SK-MEL-5 (cell line): ENCODE results near the gene SLC9C2. TPM values are rescaled to one million over a fixed set of nuclear protein-coding genes. Genes with fewer than 3 reads are reported as not detected.
"Not testable (repeated sequence)": the region's sequence is repeated elsewhere in the genome, so short reads cannot be mapped to it uniquely, and the experiment has no call there.

Experiments
- DNase-seq: peaks from one replicate; pipeline ENCODE4 v3.0.0-alpha.2; 2016; ENCODE audit warnings: low read depth, low spot score
- in situ Hi-C: cut with HindIII; loops from 2 replicates; pipeline ENCODE4 v1.10.0; 2016; ENCODE audit warnings: low sequenced_read_pairs, high pct_unique_total_duplicates, low pct_unique_long_range_greater_than_20kb
- polyA plus RNA-seq, 2 experiments: library from polyadenylated mRNA; depleted of rRNA; stranded (reverse); fragments of >200 nt; gene quantifications; 2 replicates each; pipeline ENCODE4 v1.2.3, GENCODE V29; 2015
- total RNA-seq: library from RNA; depleted of rRNA; stranded (reverse); fragments of >200 nt; shearing (Covaris generic); gene quantifications from 2 replicates; pipeline ENCODE4 v1.2.3, GENCODE V29; 2014; rRNA removed

The SLC9C2 gene, protein sequence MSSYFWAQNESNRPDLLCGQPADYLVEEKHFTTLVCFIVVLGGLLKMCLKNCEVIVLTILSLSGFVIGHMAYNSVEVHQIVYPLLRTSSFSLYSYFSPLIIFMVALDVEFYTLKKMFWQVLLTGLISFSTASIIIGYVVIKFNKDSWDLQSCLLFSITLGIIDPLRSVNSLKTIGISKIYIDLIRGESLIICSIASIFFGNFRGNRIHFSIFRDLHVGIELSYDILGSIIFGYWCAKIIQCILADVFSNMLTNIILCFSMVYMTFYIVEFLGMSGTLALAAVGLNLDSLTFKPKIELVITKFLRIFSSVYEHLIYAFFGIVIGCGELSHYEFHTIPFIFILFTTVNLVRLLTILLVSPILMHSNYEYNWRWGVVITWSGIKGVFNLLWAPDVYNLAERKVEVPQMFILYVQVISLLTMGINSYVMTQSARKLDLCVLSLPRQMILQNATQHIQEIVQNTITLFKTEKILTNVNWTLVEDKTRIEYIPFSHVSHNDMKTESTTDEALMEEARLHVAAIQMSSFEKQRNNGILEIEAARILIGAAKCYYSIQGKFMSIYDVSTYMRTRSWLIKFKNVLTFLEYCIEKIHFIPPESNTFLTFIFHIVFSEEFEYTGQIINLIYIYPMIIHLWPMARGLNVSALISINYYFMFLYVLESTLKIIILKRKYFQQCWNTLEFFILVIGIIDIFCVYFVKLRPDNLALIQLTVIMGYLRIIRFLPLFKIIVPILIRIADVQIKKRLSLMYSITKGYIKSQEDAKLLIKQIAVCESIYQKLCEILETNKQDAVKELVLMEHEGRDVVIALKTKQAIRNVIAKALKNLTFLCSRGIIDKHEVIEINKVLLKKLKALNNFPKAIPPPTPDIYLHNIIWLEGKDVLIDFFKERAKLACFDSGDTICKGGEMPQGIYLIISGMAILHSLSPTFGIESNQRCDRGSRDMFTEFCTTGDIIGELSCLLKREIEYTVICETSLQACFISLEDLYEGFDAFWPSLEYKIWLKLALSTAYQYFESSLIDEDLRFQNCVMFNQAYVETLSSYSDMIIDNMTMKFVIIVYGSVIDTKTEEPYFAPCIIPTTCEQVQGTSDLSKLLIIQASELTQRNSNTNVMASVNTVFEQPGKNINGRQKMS
- not detected in 2 replicates for total RNA-seq
- polyA plus RNA-seq (2015; cell fraction: cytosol; rRNA removed) = not detected in 2 replicates
- polyA plus RNA-seq (2015; cell fraction: nucleus; rRNA removed) = 0.06 TPM in 1 of 2 replicates, not detected in the other

DNA sequence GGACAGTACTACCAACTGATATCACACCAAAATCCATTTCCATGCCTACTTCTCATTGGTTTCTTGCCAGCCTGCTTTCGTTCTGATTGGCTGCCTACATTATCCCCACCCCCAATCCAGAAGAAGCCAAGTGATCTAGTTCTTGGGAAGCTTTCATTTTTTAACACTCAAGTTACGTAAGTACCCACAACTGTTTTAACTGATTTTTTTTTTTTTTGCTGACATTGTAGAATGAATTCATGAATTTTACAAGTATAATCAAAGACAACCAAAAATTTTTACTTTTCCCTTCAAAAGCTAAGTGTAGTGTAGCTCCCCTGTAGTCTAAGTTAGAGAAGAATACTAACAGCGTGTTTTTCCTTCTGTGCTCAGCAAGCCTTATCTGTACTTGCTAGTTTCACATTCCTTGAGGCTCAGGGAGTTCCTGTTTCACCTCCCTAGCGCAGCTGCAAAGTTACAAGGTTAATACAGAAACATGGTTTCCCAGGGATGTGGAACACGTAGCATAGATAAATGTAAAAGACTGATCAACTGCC, at the start of gene SLC9C2:
Gene SLC9C2, minus strand, starts transcription at position 17 of the 536 bp plus-strand sequence. CDS start 1,296 bp downstream, outside the sequence.
- no peak for DNase-seq
- in situ Hi-C loops = no loop called here

DNA sequence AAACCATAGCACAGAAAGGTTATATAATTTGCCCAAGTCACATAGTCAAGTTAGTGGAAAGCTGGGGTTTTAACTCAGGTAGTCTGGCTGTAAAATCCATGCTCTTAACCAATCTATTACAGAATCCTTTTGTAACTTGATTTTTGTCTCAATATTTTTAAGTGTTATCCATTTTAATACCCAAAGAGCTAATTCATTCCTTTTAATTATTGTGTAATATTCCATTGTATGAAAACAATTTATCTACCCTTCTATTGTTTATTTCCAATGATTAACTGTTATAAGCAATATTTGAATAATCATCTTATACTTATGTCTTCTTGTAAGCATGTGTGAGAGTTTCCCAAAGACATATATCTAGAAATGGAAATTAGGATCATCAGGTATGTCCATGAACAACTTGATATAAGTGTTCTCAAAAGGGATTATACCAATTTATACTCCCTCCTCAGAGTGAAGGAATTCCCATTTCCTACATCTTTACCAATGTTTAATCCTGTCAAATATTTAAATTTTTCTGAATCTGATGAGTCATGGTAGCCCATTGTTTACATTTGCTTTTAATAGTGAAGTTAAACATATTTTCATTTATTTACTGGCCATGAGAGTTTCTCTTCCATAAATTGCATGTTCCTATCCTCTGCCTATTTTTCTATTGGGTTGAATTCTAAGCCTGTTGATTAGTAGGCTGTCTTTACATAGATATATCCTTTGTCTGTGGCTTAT, 46.2 kb upstream of the SLC9C2 start:
- DNase-seq = no peak
- in situ Hi-C loops = no loop called here

DNA sequence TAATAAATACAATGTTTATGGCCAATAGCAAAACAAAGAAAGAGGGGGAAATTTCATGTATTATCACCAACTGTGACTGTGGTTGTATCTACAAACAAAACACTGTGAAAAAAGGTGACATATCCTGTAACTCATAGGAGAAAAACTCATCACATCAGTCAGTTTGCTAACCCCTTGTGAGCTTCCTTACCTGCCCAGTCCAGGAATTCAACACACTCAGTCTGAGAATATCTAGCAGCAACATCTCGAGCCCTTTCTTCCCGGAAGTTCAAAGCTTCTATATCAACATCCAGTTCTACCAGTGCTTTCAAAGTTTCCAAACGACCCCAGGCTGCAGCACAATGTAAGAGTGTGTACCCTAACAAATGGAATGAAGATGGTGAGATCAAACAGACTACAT, 43.8 kb upstream of the SLC9C2 start:
- no peak for DNase-seq
- in situ Hi-C loops = no loop called here

DNA sequence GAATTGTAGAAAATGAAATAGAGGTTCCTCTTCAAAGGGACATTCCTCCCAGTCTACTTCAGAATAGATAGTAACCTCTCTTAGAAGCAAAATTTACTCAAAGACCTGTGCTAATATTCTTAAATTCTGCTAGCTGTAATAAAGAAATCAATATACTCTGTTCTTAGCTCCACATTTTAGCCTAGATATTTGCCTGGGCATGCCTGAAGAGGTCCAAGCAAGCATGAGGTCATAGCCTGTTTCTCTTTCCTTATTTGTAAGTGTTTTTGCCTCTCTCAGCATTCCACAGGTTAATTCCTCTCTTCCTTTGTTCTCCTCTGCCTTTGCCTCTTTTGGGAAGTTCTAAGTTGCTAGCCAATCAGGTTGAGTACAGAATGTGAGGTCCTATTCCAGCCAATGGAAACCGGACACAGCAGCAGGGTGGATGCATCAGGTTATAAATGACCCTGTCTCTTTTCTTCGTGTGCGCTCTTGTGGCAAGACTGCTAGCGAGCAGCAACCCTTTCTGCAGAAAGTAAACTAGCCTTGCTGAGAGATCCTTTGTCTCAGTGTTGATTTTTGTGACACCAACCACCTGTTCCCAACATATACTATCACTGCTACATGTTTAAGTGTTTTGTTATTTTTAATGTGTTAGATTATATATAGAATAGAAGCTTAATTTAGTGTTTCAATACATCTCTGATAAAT, 39.7 kb upstream of the SLC9C2 start:
- in situ Hi-C loops, DNase-seq: not testable (repeated sequence)

DNA sequence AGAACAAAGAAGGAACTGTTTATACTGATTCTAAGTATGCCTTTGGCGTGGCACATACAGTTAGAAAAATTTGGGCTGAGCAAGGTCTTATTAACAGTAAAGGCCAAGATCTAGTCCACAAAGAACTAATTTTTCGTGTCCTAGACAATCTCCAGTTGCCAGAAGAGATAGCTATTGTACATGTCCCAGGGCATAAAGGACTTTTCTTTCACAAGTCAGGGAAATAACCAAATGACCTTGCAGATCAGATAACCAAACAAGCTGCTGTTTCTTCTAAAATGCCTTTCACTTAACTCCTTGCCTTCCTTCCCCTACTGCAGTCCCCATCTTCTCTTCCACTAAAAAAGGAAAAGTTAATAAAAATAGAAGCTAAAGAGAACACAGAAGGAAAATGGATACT, 36.2 kb upstream of the SLC9C2 start:
- in situ Hi-C loops = no loop called here
- peak; percentile 91 for DNase-seq

DNA sequence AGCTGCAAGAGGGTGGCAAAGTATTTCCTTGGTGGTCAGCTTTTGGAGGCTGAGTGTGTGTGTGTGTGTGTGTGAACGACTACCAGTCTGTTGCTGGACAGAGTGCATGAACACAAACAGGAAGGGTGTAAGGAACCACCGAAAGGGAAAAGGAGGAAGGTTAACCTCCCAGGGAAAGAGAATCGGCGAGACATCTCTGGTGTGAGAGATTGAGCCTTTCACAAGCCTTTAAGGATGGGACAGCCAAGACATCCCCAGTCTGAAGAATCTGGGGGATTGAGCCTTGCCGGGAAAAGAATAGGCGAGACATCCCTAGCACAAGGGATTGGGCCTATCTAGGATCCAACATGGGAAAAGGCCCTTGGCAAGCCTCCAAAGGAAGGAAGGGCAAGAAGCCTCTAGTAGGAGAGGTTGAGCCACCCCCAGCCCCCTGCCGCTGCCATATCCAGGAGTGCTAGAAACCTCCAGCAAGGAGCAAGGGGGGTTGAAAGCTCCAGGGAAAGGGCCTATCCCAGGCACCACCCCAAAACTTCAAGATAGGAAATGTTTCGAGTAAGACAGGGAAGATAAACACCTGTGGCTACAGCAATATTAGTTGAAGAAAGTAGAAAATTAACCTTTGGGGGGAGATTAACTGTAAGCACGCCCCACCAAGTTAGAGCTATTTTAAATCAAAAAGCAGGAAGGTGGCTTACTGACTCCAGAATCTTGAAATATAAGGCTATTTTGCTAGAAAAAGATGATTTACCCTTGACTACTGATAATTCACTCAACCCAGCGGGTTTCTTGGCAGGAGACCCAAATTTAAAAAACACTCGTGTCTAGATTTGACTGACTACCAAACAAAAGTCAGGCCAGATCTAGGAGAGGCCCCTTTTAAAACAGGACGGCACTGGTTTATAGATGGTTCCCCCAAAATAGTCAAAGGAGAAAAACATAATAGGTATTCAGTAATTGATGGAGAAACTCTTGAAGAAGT, 35.5 kb upstream of the SLC9C2 start:
- in situ Hi-C loops = no loop called here
- no peak for DNase-seq

DNA sequence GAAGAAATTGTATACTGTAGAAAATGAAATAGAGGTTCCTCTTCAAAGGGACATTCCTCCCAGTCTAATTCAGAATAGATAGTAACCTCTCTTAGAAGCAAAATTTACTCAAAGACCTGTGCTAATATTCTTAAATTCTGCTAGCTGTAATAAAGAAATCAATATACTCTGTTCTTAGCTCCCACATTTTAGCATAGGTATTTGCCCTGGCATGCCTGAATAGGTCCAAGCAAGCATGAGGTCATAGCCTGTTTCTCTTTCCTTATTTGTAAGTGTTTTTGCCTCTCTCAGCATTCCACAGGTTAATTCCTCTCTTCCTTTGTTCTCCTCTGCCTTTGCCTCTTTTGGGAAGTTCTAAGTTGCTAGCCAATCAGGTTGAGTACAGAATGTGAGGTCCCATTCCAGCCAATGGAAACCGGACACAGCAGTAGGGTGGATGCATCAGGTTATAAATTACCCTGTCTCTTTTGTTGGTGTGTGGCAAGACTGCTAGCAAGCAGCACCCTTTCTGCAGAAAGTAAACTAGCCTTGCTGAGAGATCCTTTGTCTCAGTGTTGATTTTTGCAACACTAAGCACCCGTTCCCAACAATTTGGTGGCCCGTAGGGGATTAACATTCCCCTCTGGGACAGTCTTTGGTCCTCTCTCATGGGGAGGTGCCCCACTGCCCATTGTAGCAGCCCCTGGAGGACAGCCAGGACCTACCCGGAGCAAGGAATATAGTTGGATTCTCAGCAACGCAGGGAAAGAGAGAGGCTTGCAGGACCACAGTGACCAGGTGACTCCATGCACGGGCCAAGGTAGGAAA, 34.6 kb upstream of the SLC9C2 start:
- in situ Hi-C loops, DNase-seq: not testable (repeated sequence)

DNA sequence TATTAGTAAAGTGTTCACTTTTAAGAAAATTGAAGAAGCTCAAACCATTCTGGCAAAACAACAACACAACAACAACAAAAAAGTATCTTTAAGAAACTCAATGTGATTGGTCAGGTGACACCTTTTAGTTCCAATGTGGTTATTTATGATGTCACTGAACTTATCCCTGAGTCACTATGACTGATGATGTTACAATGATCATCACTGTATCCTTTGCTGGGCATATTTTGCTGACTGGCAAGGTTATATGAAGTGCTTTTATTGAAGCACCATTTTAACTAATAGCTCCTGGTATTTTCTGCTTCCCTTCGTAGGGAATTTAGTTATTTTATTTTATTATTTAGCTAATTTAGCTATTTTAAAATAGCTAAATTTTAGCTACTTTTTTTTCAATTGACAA, 32.2 kb upstream of the SLC9C2 start, which contains the start of gene TEX50:
Gene TEX50, plus strand, starts transcription at position 223 of the 400 bp plus-strand sequence. CDS start 184 bp downstream, outside the sequence.
- in situ Hi-C loops = no loop called here
- DNase-seq = peak; percentile 41

DNA sequence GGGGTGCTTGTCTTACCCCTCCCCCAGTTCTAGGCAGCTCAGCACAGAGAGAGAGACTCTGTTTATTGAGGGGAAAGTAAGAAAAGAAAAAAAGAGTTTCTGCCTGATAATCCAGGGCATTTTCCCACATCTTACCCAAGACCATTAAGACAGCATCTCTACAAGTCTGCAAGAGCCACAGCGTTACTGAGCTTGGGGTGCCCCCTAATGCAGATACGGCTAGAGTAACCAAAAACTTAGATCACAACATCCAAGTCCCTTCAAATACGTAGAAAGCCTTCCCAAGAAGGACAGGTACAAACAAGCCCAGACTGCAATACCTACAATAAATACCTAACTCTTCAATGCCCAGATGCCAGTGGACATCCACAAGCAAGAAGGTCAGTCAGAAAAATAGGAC, 26.0 kb upstream of the SLC9C2 start:
- in situ Hi-C loops = no loop called here
- no peak for DNase-seq

DNA sequence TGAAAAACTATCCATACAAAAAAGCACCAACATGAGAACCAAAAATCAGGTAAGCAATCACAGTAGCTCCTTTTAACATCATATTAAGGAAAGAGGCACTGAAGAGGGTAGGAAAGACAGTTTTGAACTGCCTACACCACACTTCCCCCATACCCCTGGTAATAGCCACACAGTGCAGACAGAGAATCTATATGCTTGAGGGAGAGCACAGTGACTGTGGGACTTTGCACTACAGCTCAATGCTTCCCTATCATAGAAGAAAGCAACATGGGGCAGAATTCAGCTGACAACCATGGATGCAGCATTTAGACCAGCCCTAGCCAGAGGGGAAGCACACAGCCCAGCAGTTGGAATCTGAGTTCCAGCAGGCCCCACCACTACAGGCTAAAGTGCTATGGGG, 24.4 kb upstream of the SLC9C2 start:
- no peak for DNase-seq
- in situ Hi-C loops = no loop called here

DNA sequence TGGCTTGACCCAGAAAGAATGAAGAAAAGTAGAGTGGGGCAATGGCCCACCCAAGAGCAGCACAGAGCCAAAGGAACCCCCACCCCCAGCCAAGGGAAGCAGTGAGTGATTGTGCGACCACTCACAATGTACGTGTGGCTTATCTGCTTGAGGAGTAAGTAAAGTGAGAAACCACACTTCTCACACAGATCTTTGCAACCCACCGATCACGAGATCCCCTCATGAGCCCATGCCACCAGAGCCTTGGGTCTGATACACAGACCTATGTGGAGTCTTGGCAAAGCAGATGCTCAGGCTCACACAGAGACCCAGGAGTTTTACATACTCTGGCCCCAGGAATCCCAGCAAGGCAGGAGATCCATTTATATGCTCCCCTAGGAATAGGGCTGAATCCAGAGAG, 14.0 kb upstream of the SLC9C2 start:
- in situ Hi-C loops = no loop called here
- DNase-seq = no peak

DNA sequence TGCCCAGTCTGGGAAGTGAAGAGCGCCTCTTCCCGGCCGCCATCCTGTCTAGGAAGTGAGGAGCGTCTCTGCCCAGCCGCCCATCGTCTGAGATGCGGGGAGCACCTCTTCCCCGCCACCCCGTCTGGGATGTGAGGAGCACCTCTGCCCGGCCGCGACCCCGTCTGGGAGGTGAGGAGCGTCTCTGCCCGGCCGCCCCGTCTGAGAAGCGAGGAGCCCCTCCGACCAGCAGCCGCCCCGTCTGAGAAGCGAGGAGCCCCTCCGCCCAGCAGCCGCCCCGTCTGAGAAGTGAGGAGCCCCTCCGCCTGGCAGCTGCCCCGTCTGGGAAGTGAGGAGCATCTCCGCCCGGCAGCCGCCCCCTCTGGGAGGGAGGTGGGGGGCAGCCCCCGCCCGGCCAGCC, 10.2 kb upstream of the SLC9C2 start:
- DNase-seq, in situ Hi-C loops: not testable (repeated sequence)

DNA sequence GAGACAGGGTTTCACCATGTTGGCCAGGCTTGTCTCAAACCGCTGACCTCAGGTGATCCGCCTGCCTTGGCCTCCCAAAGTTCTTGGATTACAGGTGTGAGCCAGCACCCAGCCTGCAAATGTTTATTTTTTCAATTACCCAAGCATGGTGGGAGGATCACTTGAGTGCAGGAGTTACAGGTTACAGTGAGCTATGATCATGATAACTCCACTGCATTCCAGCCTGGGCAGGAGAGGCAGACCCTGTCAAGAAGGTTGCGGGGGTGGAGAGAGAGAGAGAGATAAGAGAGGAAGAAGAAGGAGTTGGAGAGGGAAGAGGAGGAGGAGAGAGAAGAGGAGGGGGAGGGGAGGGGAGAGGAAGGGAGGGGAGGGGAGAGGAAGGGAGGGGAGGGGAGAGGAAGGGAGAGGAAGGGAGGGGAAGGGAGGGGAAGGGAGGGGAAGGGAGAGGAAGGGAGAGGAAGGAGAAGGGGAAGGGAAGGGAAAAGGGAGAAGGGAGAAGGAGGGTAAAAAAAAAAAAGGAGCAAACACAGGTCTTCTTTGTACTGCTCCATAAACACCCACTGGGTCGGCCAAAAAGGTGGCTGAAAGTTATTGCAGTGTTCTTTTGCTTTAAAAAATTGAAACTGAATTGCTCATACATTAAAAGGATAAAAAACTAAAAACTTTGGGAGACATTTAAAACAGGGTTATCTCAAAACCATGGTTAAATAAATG, 5.8 kb upstream of the SLC9C2 start:
- in situ Hi-C loops = no loop called here
- no peak for DNase-seq

DNA sequence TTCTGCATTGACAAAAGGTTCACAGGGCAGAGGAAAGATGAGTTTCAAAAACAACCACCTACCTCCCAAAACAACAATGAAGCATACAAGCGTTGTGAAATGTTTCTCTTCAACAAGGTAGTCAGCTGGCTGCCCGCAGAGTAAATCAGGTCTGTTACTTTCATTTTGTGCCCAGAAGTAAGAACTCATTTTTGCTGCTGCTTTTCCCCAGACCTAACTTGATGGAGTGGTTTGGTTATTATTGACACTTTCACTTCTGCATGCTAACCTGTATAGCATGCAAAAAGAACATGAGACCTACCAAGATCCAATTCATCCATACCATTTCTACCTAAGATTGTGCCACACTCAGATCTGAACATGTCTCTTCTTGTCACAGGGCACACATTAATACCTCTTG, 1.3 kb downstream of the SLC9C2 start:
- no peak for DNase-seq

More for the DNA sequence above, 1.3 kb downstream of the SLC9C2 start:
- in situ Hi-C loops = no loop called here
